Activated CD4-positive, alpha-beta memory T cell treated with anti-CD3 and anti-CD28 coated beads, Interleukin-2, amount 10 ng/mL, durations not matched to agents 7 days and 5 days (primary cell): ENCODE data around the gene SF1. TPM values are rescaled to one million over a fixed set of nuclear protein-coding genes. Genes with fewer than 3 reads are reported as not detected.
A peak's percentile ranks its signal among the peaks of the same experiment; 100 is the strongest.

Experiments used
- CTCF ChIA-PET: fragments of 350-600 bp; sonication (Branson Sonifier 250); formaldehyde crosslinking; loops from one replicate; lab custom pipeline; 2021; ENCODE audit warnings: antibody characterized with exemption, inconsistent platforms; lab: Charles Lee
- POLR2A ChIA-PET: fragments of 350-600 bp; sonication (Branson Sonifier 250); formaldehyde crosslinking; loops from one replicate; lab custom pipeline; 2021; ENCODE audit warnings: antibody characterized with exemption; lab: Charles Lee
- DNase-seq: peaks from one replicate; pipeline ENCODE4 v3.0.0-alpha.2; 2020
- H3K27ac Mint-ChIP-seq: one replicate; pipeline ENCODE4 v1.8.0; 2021; ENCODE audit warnings: mild to moderate bottlenecking, mixed read lengths
- H3K27me3 Mint-ChIP-seq: one replicate; pipeline ENCODE4 v1.8.0; 2021; ENCODE audit warnings: mixed read lengths
- H3K36me3 Mint-ChIP-seq: one replicate; pipeline ENCODE4 v1.8.0; 2021; ENCODE audit warnings: low read depth, mixed read lengths
- H3K4me1 Mint-ChIP-seq: one replicate; pipeline ENCODE4 v1.8.0; 2021; ENCODE audit warnings: mixed read lengths
- H3K4me3 Mint-ChIP-seq: one replicate; pipeline ENCODE4 v1.8.0; 2021; ENCODE audit warnings: mild to moderate bottlenecking, mixed read lengths
- H3K9me3 Mint-ChIP-seq: one replicate; pipeline ENCODE4 v1.8.0; 2021; ENCODE audit warnings: mixed read lengths
- total RNA-seq, 2 experiments: library from RNA; stranded (reverse); gene quantifications; one replicate each; pipeline ENCODE4 v1.2.3, GENCODE V29; 2021

The SF1 gene
- total RNA-seq, 2 experiments from 2014 or later: 385 to 390 TPM

DNA sequence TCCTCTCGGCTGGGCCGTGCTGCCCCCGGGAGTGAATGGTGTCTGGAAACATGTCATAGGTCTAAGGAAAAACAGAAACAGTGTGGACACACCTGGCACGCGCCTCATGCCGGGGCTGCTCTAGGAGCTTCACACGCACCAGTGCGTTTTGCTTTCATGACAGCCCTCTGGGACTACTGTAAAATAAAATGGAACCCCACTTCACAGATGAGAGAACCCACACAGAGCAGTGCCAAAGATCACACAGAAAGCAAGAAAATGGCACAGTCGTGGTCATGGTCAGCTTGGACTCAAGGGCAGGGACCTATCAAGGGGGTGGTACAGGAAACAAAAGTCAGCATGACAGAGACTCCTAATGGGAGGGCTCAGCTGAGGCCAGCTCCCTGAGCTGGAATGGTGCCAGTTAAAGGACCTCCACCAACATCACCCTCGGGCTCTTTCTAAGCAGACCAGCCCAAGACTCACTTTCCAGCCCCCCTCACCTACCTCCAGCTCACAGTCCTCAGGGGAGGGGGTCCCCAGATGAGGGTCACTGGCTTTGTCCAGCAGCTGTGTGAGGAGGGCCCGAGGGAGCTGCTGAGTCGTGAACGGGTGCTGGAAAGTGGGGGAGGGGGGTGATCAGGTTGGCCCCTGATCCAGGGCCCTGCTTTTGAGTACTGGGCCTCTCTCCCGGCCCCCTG is 21.4 kb upstream of the SF1 start:
- ChIA-PET POLR2A (interaction anchor here (0.9 to 1.6 kb wide), 5 partner anchors 11 to 54 kb away, joined by 3 to 5 read pairs (median 3); partner anchors contain the start of genes MEN1 and SF1), CTCF (interaction anchor here (1.2 to 1.7 kb wide), 2 partner anchors 11 to 13 kb away, joined by 3 to 12 read pairs; no protein-coding TSS in a partner anchor)

DNA sequence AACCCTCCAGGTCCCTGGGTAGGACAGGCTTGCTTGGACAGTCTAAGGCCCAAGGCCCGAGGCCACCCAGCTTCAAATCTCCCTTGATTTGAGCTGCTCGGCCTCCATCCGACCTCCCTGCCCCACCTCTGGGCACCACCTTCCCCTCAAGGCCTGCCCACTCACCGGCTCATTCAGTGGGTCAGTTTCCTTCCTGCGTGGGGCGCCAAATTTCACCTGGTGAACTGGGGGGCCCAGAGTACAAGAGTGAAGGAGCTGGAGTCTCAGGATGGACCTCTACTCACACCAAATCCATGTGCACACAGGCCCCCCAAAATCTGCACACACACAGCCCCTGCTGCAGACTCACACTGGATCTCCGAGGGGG is 20.9 kb upstream of the SF1 start:
- H3K9me3 Mint-ChIP-seq: no peaks in the 10 kb centered on the region
- H3K4me1 Mint-ChIP-seq: peaks cover 51% of the 10 kb centered on the region

More for the DNA sequence above, 21.4 kb upstream of the SF1 start:
- Mint-ChIP-seq H3K27me3 (no peaks in the 10 kb centered on the region), H3K4me3 (no peak overlapping the region), H3K36me3 (peaks cover 37% of the 10 kb centered on the region), H3K9me3 (no peaks in the 10 kb centered on the region), H3K27ac (peak overlapping the region; percentile 18), H3K4me1 (peaks cover 49% of the 10 kb centered on the region)
- DNase-seq: no peak

GRCh38 chr11:64796757-64797541 is 18.6 kb upstream of the SF1 start:
- DNase-seq: no peak
- Mint-ChIP-seq H3K27me3 (no peaks in the 10 kb centered on the region), H3K27ac (no peak overlapping the region), H3K9me3 (no peaks in the 10 kb centered on the region), H3K36me3 (peaks cover 46% of the 10 kb centered on the region), H3K4me3 (no peak overlapping the region), H3K4me1 (peaks cover 47% of the 10 kb centered on the region)
- ChIA-PET POLR2A (interaction anchor here (1.1 kb wide), 1 partner anchor 28 kb away, joined by 3 read pairs; no protein-coding TSS in a partner anchor), CTCF (no interaction called here)

More for the DNA sequence above, 20.9 kb upstream of the SF1 start:
- H3K27ac Mint-ChIP-seq: no peak overlapping the region
- ChIA-PET CTCF (interaction anchor here (1.7 kb wide), 1 partner anchor 13 kb away, joined by 12 read pairs; no protein-coding TSS in a partner anchor), POLR2A (interaction anchor here (0.9 to 1.6 kb wide), 2 partner anchors 13 to 20 kb away, joined by 3 to 5 read pairs; no protein-coding TSS in a partner anchor)
- no peak overlapping the region for H3K4me3 Mint-ChIP-seq
- no peaks in the 10 kb centered on the region for H3K27me3 Mint-ChIP-seq
- peaks cover 40% of the 10 kb centered on the region for H3K36me3 Mint-ChIP-seq
- no peak for DNase-seq

DNA sequence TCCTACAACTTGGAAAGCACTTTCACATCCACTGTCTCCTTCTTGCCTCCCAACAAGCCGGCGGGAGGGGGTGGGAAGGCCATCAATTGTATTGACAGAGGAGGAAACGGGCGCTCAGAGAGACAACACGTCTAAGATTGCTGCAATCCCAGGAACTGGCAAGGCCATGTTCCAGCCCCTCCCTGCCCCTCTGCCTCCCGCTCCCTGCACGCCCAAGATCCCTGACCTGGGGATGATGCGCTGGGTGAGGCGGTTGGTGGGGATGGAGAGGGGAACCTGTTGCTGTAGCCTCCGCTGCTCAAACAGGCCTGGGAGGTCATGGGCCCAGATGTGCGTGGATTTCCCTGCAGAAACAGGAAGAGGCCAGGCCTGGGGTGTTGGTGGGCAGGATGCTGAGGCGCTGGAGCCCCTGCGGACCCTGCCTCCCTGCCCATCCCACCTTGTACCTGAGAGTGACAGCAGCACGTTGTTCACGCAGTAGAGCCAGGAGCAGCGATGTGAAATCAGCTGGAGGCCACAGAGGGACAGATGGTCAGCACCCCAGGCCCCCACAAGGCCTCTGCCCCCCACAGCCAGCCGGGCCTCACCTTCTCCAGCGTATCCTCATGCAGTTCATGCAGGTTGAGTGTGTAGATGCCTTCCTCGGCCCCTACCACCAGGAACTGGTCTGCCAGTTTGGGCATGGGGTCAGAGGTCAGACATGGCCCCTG is 17.9 kb upstream of the SF1 start:
- Mint-ChIP-seq H3K36me3 (peaks cover 43% of the 10 kb centered on the region), H3K27me3 (no peaks in the 10 kb centered on the region), H3K4me3 (no peak overlapping the region), H3K4me1 (peaks cover 40% of the 10 kb centered on the region), H3K9me3 (no peaks in the 10 kb centered on the region), H3K27ac (no peak overlapping the region)
- ChIA-PET CTCF (no interaction called here), POLR2A (no interaction called here)
- DNase-seq: no peak

GRCh38 chr11:64794526-64794925 is 16.2 kb upstream of the SF1 start:
- H3K27ac Mint-ChIP-seq: peak overlapping the region; percentile 7
- CTCF ChIA-PET: interaction anchor here (0.9 to 1.4 kb wide), 3 partner anchors 9 to 26 kb away, joined by 3 to 6 read pairs (median 4); no protein-coding TSS in a partner anchor

GRCh38 chr11:64793271-64794160 is 15.2 kb upstream of the SF1 start:
- Mint-ChIP-seq H3K36me3 (peaks cover 43% of the 10 kb centered on the region), H3K27me3 (no peaks in the 10 kb centered on the region), H3K27ac (peak overlapping the region; percentile 67), H3K4me1 (peaks cover 26% of the 10 kb centered on the region), H3K9me3 (no peaks in the 10 kb centered on the region), H3K4me3 (no peak overlapping the region)
- CTCF ChIA-PET: interaction anchor here (0.9 to 1.4 kb wide), 3 partner anchors 8 to 25 kb away, joined by 3 to 6 read pairs (median 4); no protein-coding TSS in a partner anchor
- no peak for DNase-seq
- POLR2A ChIA-PET: interaction anchor here (0.9 to 2.1 kb wide), 3 partner anchors 10 to 342 kb away, joined by 3 to 8 read pairs (median 3); partner anchors contain the start of gene MAP4K2

More at GRCh38 chr11:64794526-64794925, 16.2 kb upstream of the SF1 start:
- Mint-ChIP-seq H3K9me3 (no peaks in the 10 kb centered on the region), H3K4me3 (no peak overlapping the region), H3K27me3 (no peaks in the 10 kb centered on the region), H3K36me3 (peaks cover 44% of the 10 kb centered on the region), H3K4me1 (peaks cover 31% of the 10 kb centered on the region)
- no peak for DNase-seq
- POLR2A ChIA-PET: interaction anchor here (0.9 to 2.1 kb wide), 4 partner anchors 8 to 341 kb away, joined by 3 to 8 read pairs (median 3); partner anchors contain the start of gene MAP4K2

DNA sequence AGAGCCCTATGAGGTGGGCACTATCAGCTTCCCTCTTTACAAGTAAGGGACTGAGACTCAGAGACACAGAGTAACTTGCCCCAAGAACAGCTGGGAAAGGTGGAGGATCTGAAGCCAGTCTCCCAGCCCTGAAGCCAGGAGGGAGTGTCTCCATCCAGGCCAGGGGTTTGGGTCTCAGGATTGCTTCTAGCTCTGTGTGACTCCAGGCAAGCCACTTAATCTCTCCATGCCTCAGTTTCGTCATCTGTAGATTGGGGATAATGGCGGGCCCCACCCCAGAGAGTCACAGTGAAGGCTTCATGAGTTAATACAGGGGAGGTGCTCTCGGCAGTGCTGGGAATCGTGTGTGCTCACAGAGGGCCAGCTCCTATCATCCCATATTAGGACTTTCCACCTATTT is 14.1 kb upstream of the SF1 start:
- ChIA-PET POLR2A (no interaction called here), CTCF (no interaction called here)
- no peaks in the 10 kb centered on the region for H3K27me3 Mint-ChIP-seq
- no peak for DNase-seq
- peaks cover 29% of the 10 kb centered on the region for H3K4me1 Mint-ChIP-seq
- no peak overlapping the region for H3K27ac Mint-ChIP-seq
- H3K4me3 Mint-ChIP-seq: no peak overlapping the region
- H3K9me3 Mint-ChIP-seq: no peaks in the 10 kb centered on the region
- H3K36me3 Mint-ChIP-seq: peaks cover 46% of the 10 kb centered on the region

DNA sequence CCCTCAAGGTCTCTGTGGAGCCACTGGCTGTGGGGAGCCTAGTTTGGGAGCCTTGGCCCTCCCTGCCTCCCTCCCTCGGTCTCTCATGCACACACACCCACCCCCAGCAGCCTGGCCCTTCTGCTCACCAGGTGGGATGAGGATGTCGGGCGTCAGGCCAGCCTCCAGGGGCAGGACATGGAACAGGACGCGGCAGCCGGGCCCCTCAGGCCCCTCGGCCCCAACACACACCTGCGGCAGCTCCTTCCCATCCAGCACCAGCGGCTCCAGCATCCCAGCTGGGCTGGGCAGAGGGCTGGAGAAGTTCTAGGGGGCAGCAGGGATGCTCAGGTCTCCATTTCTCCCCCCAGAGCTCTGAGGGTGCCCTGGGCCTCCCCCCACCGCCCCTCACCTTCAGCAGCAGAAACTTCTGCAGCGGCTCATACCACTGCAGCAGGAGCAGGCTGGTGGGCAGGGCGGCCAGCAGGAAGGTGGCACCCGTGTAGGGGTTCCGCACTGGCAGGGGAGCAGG is 13.5 kb upstream of the SF1 start:
- Mint-ChIP-seq H3K4me1 (peaks cover 29% of the 10 kb centered on the region), H3K27me3 (no peaks in the 10 kb centered on the region), H3K4me3 (no peak overlapping the region), H3K27ac (no peak overlapping the region), H3K36me3 (peaks cover 47% of the 10 kb centered on the region), H3K9me3 (no peaks in the 10 kb centered on the region)
- DNase-seq: no peak
- ChIA-PET POLR2A (no interaction called here), CTCF (no interaction called here)

DNA sequence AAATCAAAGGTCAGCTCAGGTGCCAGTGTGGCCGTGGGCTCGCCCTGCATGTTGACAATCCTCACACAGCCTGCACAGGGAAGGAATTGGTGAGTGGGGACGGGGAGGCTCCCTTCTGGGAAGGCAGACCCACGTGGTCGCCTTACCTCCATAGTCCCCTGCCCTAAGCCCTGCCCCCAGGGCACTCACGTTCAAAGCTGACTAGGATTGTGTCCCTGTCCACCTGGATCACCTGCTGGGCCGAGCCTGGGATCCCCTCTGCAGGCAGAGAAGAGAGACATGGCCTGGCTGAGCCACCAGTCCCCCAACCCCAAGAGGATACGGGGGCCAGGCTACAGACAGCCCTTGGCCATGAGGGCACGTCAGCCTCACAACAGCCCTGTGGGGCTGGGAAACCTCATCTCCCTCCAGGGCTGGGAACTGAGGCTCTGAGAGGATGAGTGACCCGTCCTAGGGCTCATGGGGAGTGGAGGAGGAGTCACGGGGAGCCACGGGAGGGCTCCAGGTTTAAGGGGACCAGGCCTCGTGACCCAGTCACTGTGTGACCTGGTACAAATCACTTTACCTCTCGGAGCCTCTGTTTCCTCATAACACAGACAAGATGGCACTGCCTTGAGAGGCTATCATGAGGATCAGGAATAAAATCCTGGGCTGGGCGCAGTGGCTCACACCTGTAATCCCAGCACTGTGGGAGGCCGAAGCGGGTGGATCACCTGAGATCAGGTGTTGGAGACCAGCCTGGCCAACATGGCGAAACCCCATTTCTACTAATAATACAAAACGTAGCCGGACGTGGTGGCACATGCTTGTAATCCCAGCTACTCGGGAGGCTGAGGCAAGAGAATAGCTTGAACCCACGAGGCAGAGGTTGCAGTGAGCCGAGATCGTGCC is 12.1 kb upstream of the SF1 start:
- peaks cover 18% of the 10 kb centered on the region for H3K4me1 Mint-ChIP-seq
- H3K4me3 Mint-ChIP-seq: no peak overlapping the region
- ChIA-PET CTCF (no interaction called here), POLR2A (no interaction called here)
- no peak for DNase-seq
- no peaks in the 10 kb centered on the region for H3K9me3 Mint-ChIP-seq
- H3K36me3 Mint-ChIP-seq: peaks cover 37% of the 10 kb centered on the region
- H3K27me3 Mint-ChIP-seq: no peaks in the 10 kb centered on the region
- no peak overlapping the region for H3K27ac Mint-ChIP-seq

GRCh38 chr11:64789331-64790204 is 11.2 kb upstream of the SF1 start:
- no peak overlapping the region for H3K4me3 Mint-ChIP-seq
- no peak for DNase-seq

More at GRCh38 chr11:64789331-64790204, 11.2 kb upstream of the SF1 start:
- ChIA-PET CTCF (no interaction called here), POLR2A (no interaction called here)
- Mint-ChIP-seq H3K27ac (no peak overlapping the region), H3K27me3 (no peaks in the 10 kb centered on the region), H3K36me3 (peaks cover 31% of the 10 kb centered on the region), H3K4me1 (peaks cover 13% of the 10 kb centered on the region), H3K9me3 (no peaks in the 10 kb centered on the region)
